SK-N-SH treated with all-trans-retinoic acid at 6 μM for 48 hours (cell line): ENCODE results near the gene LMBR1.
A peak's percentile ranks its signal among the peaks of the same experiment; 100 is the strongest.

Source experiments
- ATAC-seq: fragments of 200-7000 bp; cut with Tn5 transposase; 3 replicates; pipeline ENCODE4 v1.9.1; 2020; ENCODE audit warnings: mild to moderate bottlenecking, moderate library complexity
- ARNTL ChIP-seq: fragments of 450-650 bp; formaldehyde crosslinking; IDR thresholded peaks from 2 replicates; pipeline ENCODE4 v1.5.0; 2020; ENCODE audit warnings: low read depth, mild to moderate bottlenecking, moderate library complexity, borderline replicate concordance
- BACH2 ChIP-seq: fragments of 250-450 bp; sonication (Bioruptor Pico); IDR thresholded peaks from 2 replicates; pipeline ENCODE4 v1.9.0; 2021; ENCODE audit warnings: mild to moderate bottlenecking, borderline replicate concordance
- CREB5 ChIP-seq: fragments of 250-450 bp; sonication (Bioruptor Pico); IDR thresholded peaks from 2 replicates; pipeline ENCODE4 v1.5.1; 2020; ENCODE audit warnings: low read depth, mild to moderate bottlenecking, moderate library complexity
- ISL1 ChIP-seq: fragments of 250-450 bp; sonication (Bioruptor Pico); IDR thresholded peaks from 2 replicates; pipeline ENCODE4 v2.1.2; 2022; ENCODE audit warnings: mild to moderate bottlenecking, moderate library complexity
- OSR1 ChIP-seq: fragments of 250-450 bp; sonication (Bioruptor Pico); IDR thresholded peaks from 2 replicates; pipeline ENCODE4 v1.8.0; 2022; ENCODE audit warnings: moderate library complexity, mild to moderate bottlenecking, inconsistent platforms
- PATZ1 ChIP-seq: fragments of 250-450 bp; sonication (Bioruptor Pico); IDR thresholded peaks from 2 replicates; pipeline ENCODE4 v1.8.0; 2020; ENCODE audit warnings: mild to moderate bottlenecking, moderate library complexity, borderline replicate concordance
- POU6F1 ChIP-seq: fragments of 250-450 bp; sonication (Bioruptor Pico); IDR thresholded peaks from 2 replicates; pipeline ENCODE4 v1.8.0; 2021; ENCODE audit warnings: low read depth, mild to moderate bottlenecking, moderate library complexity, borderline replicate concordance
- RARB ChIP-seq: fragments of 250-450 bp; sonication (Bioruptor Pico); IDR thresholded peaks from 2 replicates; pipeline ENCODE4 v1.8.0; 2021; ENCODE audit warnings: mild to moderate bottlenecking, moderate library complexity
- SNAI2 ChIP-seq: fragments of 250-450 bp; sonication (Bioruptor Pico); IDR thresholded peaks from 2 replicates; pipeline ENCODE4 v1.5.0; 2020; ENCODE audit warnings: mild to moderate bottlenecking, moderate library complexity
- TCF4 ChIP-seq: fragments of 250-450 bp; sonication (Bioruptor Pico); IDR thresholded peaks from 2 replicates; pipeline ENCODE4 v1.8.0; 2021; ENCODE audit warnings: mild to moderate bottlenecking, moderate library complexity, borderline replicate concordance
- TOX ChIP-seq: fragments of 250-450 bp; sonication (Bioruptor Pico); IDR thresholded peaks from 2 replicates; pipeline ENCODE4 v1.8.0; 2021; ENCODE audit warnings: mild to moderate bottlenecking, moderate library complexity, borderline replicate concordance
- TSHZ2 ChIP-seq: fragments of 250-450 bp; sonication (Bioruptor Pico); IDR thresholded peaks from 2 replicates; pipeline ENCODE4 v1.5.0; 2020; ENCODE audit warnings: mild to moderate bottlenecking, moderate library complexity
- ZFP3 ChIP-seq: fragments of 250-450 bp; sonication (Bioruptor Pico); IDR thresholded peaks from 2 replicates; pipeline ENCODE4 v1.5.0; 2020; ENCODE audit warnings: mild to moderate bottlenecking, moderate library complexity
- ZFP30 ChIP-seq: fragments of 450-650 bp; formaldehyde crosslinking; IDR thresholded peaks from 2 replicates; pipeline ENCODE4 v1.5.0; 2022; ENCODE audit warnings: mild to moderate bottlenecking, moderate library complexity
- ZNF565 ChIP-seq: fragments of 450-650 bp; formaldehyde crosslinking; conservative IDR thresholded peaks from 2 replicates; pipeline ENCODE4 v1.5.0; 2020; ENCODE audit warnings: low read depth, mild to moderate bottlenecking, moderate library complexity
- ZNF70 ChIP-seq: fragments of 450-650 bp; formaldehyde crosslinking; IDR thresholded peaks from 2 replicates; pipeline ENCODE4 v1.5.0; 2020; ENCODE audit warnings: mild to moderate bottlenecking, moderate library complexity

LMBR1 gene

GRCh38 chr7:156832195-156832877, 60.6 kb downstream of the LMBR1 start:
- ATAC-seq: no peak
- no peak for TF ChIP-seq TOX (CRISPR knock-in tag)
- no peak for TF ChIP-seq ZFP30 (CRISPR knock-in tag)
- no peak for TF ChIP-seq BACH2 (CRISPR knock-in tag)
- TF ChIP-seq OSR1 (CRISPR knock-in tag): no peak
- TF ChIP-seq, all 23 proteins: peak for 0

GRCh38 chr7:156829669-156830336, 63.2 kb downstream of the LMBR1 start:
- no peak for TF ChIP-seq ZFP30 (CRISPR knock-in tag)
- ATAC-seq: no peak

GRCh38 chr7:156827587-156828203, 65.3 kb downstream of the LMBR1 start:
- ATAC-seq: peak; percentile 69
- TF ChIP-seq TSHZ2 (CRISPR knock-in tag): no peak
- TF ChIP-seq POU6F1 (CRISPR knock-in tag): no peak
- TF ChIP-seq SNAI2 (CRISPR knock-in tag): no peak
- TF ChIP-seq ZFP3 (CRISPR knock-in tag): no peak
- TF ChIP-seq PATZ1 (CRISPR knock-in tag): no peak
- no peak for TF ChIP-seq CREB5 (CRISPR knock-in tag)
- no peak for TF ChIP-seq OSR1 (CRISPR knock-in tag)
- TF ChIP-seq RARB (CRISPR knock-in tag): no peak
- TF ChIP-seq ZFP30 (CRISPR knock-in tag): no peak
- no peak for TF ChIP-seq ZNF565 (CRISPR knock-in tag)

GRCh38 chr7:156823435-156823834, 69.5 kb downstream of the LMBR1 start:
- no peak for ATAC-seq
- TF ChIP-seq TCF4 (CRISPR knock-in tag) (no peak), ZNF565 (CRISPR knock-in tag) (no peak), ISL1 (CRISPR knock-in tag) (no peak), POU6F1 (CRISPR knock-in tag) (no peak), PATZ1 (CRISPR knock-in tag) (no peak), ZNF70 (CRISPR knock-in tag) (no peak), TSHZ2 (CRISPR knock-in tag) (no peak), CREB5 (CRISPR knock-in tag) (no peak), ARNTL (no peak), TOX (CRISPR knock-in tag) (no peak)
